Chondrocyte (in vitro differentiated cells): ENCODE data around the gene DCBLD2. TPM values are rescaled to one million over a fixed set of nuclear protein-coding genes. Genes with fewer than 3 reads are reported as not detected.

ENCODE experiments used
- DNase-seq: peaks from one replicate; pipeline ENCODE4 v3.0.0; 2021; ENCODE audit warnings: mixed read lengths, low spot score
- H3K27ac Mint-ChIP-seq: one replicate; pipeline ENCODE4 v1.8.0; 2021; ENCODE audit warnings: mild to moderate bottlenecking, moderate library complexity, mixed read lengths; ENCODE audit not compliant: unreplicated experiment
- H3K27me3 Mint-ChIP-seq: 2 replicates; pipeline ENCODE4 v1.8.0; 2021; ENCODE audit warnings: low read depth, mixed read lengths
- H3K36me3 Mint-ChIP-seq: 2 replicates; pipeline ENCODE4 v1.8.0; 2021; ENCODE audit warnings: low read depth, mixed read lengths
- H3K4me1 Mint-ChIP-seq: 2 replicates; pipeline ENCODE4 v1.8.0; 2021; ENCODE audit warnings: low read depth, mild to moderate bottlenecking, mixed read lengths
- H3K4me3 Mint-ChIP-seq: one replicate; pipeline ENCODE4 v1.8.0; 2021; ENCODE audit warnings: mild to moderate bottlenecking, moderate library complexity, mixed read lengths; ENCODE audit not compliant: unreplicated experiment
- H3K9me3 Mint-ChIP-seq: 2 replicates; pipeline ENCODE4 v1.8.0; 2021; ENCODE audit warnings: low read depth, mixed read lengths
- total RNA-seq: library from RNA; stranded (reverse); gene quantifications from 3 replicates; pipeline ENCODE4 v1.2.1, GENCODE V29; 2021
- TF ChIP-seq, protein P1 (sequence below): fragments of 200-600 bp; sonication (generic); IDR thresholded peaks from 2 replicates; pipeline ENCODE4 v1.5.0; 2021; ENCODE audit warnings: antibody characterized with exemption, mild to moderate bottlenecking, moderate library complexity

Gene DCBLD2
- total RNA-seq, 1 donor from 2014 or later = 63.2 TPM

DNA sequence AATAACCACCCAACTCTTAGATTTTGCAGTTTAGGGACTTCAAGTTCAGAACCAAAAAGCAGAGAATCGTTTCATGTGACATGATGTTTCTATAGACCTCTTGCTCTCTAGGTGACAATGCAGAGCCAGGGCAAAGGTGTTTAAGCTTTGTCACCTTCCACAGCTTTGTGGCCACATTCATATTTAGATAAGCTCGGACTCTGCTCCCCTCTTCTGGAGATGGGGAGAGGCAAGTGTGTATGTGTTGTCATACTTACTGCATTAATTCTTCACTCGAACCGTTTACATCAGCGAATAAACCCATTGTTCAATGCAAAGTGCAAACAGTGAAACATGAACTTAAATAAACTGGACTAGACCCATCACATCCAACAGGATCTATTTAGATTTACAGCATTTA lies 105.2 kb downstream of the DCBLD2 start:
- no peak for DNase-seq
- Mint-ChIP-seq H3K27me3 (no peaks in the 10 kb centered on the region), H3K27ac (no peak overlapping the region), H3K4me1 (peaks cover 6% of the 10 kb centered on the region), H3K36me3 (peaks cover 25% of the 10 kb centered on the region), H3K4me3 (no peak overlapping the region), H3K9me3 (no peaks in the 10 kb centered on the region)
- TF ChIP-seq, protein P1, sequence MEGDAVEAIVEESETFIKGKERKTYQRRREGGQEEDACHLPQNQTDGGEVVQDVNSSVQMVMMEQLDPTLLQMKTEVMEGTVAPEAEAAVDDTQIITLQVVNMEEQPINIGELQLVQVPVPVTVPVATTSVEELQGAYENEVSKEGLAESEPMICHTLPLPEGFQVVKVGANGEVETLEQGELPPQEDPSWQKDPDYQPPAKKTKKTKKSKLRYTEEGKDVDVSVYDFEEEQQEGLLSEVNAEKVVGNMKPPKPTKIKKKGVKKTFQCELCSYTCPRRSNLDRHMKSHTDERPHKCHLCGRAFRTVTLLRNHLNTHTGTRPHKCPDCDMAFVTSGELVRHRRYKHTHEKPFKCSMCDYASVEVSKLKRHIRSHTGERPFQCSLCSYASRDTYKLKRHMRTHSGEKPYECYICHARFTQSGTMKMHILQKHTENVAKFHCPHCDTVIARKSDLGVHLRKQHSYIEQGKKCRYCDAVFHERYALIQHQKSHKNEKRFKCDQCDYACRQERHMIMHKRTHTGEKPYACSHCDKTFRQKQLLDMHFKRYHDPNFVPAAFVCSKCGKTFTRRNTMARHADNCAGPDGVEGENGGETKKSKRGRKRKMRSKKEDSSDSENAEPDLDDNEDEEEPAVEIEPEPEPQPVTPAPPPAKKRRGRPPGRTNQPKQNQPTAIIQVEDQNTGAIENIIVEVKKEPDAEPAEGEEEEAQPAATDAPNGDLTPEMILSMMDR = no peak

DNA sequence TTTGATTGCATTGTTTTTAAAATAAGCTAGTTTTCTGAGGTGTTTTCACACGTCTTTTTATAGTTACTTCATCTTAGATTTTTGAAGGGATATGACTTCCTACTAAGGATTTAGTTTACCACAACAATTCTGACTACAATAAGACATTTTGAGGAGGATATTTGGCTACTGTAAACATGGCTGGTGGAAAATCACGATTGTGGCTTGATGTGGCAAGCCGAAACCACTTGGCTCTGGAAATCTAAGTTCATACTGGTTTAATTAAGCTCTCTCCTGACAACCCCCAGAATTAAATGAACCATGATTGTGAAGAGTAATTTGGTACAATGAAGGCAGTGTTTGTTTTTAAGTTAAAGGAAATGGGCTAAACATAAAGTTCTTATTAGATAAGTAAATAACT lies 107.5 kb downstream of the DCBLD2 start:
- H3K4me3 Mint-ChIP-seq = no peak overlapping the region
- H3K36me3 Mint-ChIP-seq = peaks cover 17% of the 10 kb centered on the region
- no peaks in the 10 kb centered on the region for H3K9me3 Mint-ChIP-seq
- DNase-seq = no peak
- no peaks in the 10 kb centered on the region for H3K27me3 Mint-ChIP-seq
- H3K27ac Mint-ChIP-seq = no peak overlapping the region
- peaks cover 8% of the 10 kb centered on the region for H3K4me1 Mint-ChIP-seq
- TF ChIP-seq, protein P1 = no peak

DNA sequence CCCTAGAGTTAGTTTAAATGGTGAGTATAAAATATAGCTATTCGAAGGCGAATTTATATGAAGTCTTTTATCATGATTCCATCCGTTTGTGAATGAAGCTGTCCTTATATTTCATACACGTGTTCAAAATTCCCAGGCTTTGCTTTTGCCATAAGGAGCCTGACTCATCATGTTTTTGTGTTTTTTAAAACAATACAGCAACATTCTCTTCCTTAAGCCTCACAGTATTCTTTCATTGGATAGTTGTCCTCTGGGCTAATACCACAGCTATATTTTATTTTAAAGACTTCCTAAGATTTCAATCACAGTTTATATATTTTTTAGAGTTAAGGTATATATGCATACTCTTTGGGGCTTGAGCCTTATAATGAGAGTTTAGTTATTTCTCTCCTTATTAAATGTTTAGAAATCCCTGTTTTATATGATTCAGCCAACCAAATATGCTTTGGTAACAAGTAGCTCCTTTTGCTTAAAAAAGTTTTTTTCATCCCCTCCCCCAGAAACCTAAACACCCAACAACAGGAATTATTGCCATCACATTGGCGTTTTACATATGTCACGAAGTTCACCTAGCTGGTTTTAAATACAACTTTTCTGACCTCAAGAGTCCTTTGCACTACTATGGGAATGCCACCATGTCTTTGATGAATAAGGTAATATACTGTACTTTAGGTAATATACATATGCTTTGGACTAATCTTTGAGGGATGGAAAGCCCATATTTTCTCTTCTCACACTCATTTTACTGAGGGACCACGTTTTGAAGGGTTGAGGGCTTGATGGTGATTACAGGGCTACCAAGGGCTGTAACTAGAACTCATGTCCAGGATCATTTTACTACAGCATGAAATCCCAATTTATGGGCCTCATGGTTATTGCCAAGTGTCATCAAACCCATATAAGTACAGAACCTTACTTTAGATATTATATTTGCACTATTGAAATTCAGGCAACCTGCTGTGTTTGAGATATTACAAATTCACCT lies 109.9 kb downstream of the DCBLD2 start:
- Mint-ChIP-seq H3K9me3 (no peaks in the 10 kb centered on the region), H3K36me3 (peaks cover 12% of the 10 kb centered on the region), H3K4me1 (peaks cover 13% of the 10 kb centered on the region), H3K27ac (no peak overlapping the region), H3K27me3 (no peaks in the 10 kb centered on the region), H3K4me3 (no peak overlapping the region)
- DNase-seq = no peak
- TF ChIP-seq, protein P1 = no peak

DNA sequence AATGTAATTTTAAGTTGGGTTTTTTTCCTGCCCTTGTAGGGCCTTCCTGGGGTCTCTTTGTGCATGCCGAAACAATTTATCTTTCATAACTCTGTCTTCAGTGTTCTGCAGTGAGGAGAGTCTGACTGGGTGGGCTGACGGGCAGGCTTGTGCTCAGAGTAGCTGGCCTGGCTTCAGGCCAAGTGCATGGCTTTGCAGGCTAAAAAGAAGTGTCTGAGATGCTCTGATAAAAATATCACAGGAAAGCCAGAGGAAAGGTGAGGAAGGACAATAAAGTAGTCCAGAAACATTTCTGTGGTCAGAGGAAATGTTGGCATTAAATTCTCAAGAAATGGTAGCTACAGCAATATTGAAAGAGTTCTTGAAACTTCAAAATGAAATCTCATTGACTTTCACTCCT lies 112.8 kb downstream of the DCBLD2 start:
- H3K36me3 Mint-ChIP-seq = no peaks in the 10 kb centered on the region
- no peak for DNase-seq
- TF ChIP-seq, protein P1 = no peak
- H3K27ac Mint-ChIP-seq = no peak overlapping the region
- no peaks in the 10 kb centered on the region for H3K27me3 Mint-ChIP-seq
- H3K4me1 Mint-ChIP-seq = peaks cover 34% of the 10 kb centered on the region
- no peaks in the 10 kb centered on the region for H3K9me3 Mint-ChIP-seq
- H3K4me3 Mint-ChIP-seq = no peak overlapping the region

DNA sequence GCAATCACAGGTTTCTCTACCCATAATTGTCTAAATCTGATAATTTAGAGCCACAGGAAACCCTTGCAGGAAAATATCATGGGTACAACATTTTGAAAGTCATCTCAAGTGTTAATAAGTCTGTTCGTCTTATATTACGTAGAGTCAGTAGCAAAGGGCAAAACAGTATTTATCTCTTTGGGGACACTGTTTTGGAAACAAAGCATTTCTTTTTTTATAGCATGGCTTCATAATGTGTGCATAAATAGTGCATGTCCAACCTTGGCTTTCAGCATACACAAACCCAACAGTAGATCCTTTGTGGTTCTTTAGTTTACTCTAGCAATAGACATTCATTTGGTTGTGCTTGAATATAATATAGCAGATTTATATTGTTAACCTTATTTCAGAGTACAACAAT lies 114.3 kb downstream of the DCBLD2 start:
- DNase-seq = no peak
- Mint-ChIP-seq H3K4me1 (peaks cover 38% of the 10 kb centered on the region), H3K4me3 (no peak overlapping the region), H3K27me3 (no peaks in the 10 kb centered on the region), H3K9me3 (no peaks in the 10 kb centered on the region), H3K27ac (no peak overlapping the region), H3K36me3 (no peaks in the 10 kb centered on the region)
- TF ChIP-seq, protein P1 = no peak
